Glutamatergic neuron (in vitro differentiated cells): ENCODE data around the gene CFAP68. TPM values are rescaled to one million over a fixed set of nuclear protein-coding genes. Genes with fewer than 3 reads are reported as not detected.

ENCODE experiments used
- DNase-seq: peaks from one replicate; pipeline ENCODE4 v3.0.0; 2022
- H3K27ac Mint-ChIP-seq: one replicate; pipeline ENCODE4 v1.8.0; 2020; ENCODE audit warnings: mild to moderate bottlenecking, mixed read lengths, inconsistent platforms; ENCODE audit not compliant: unreplicated experiment
- H3K27me3 Mint-ChIP-seq: one replicate; pipeline ENCODE4 v1.8.0; 2020; ENCODE audit warnings: mild to moderate bottlenecking, moderate library complexity, mixed read lengths, inconsistent platforms; ENCODE audit not compliant: unreplicated experiment
- H3K36me3 Mint-ChIP-seq: one replicate; pipeline ENCODE4 v1.8.0; 2020; ENCODE audit warnings: mild to moderate bottlenecking, mixed read lengths, inconsistent platforms; ENCODE audit not compliant: unreplicated experiment
- H3K4me1 Mint-ChIP-seq: one replicate; pipeline ENCODE4 v1.8.0; 2020; ENCODE audit warnings: mild to moderate bottlenecking, low read depth, mixed read lengths, inconsistent platforms; ENCODE audit not compliant: unreplicated experiment
- H3K4me3 Mint-ChIP-seq: one replicate; pipeline ENCODE4 v1.8.0; 2020; ENCODE audit warnings: mild to moderate bottlenecking, mixed read lengths, inconsistent platforms; ENCODE audit not compliant: unreplicated experiment
- H3K9me3 Mint-ChIP-seq: one replicate; pipeline ENCODE4 v1.8.0; 2020; ENCODE audit warnings: mild to moderate bottlenecking, moderate library complexity, mixed read lengths, inconsistent platforms; ENCODE audit not compliant: unreplicated experiment
- total RNA-seq: library from RNA; stranded (reverse); fragmentation: NEBNext Ultra II Directional; extraction: Animal tissue kit (Norgen Biotek cat#: 25700); gene quantifications from one replicate; pipeline ENCODE4 v1.2.1, GENCODE V29; 2021; ENCODE audit not compliant: unreplicated experiment
- TF ChIP-seq, protein P1 (sequence below): fragments of 200-600 bp; sonication (generic); IDR thresholded peaks from one replicate; pipeline ENCODE4 v1.5.0; 2021; ENCODE audit not compliant: partially characterized antibody, unreplicated experiment

CFAP68 gene
- total RNA-seq, 1 donor from 2014 or later, result 21.7 TPM

DNA sequence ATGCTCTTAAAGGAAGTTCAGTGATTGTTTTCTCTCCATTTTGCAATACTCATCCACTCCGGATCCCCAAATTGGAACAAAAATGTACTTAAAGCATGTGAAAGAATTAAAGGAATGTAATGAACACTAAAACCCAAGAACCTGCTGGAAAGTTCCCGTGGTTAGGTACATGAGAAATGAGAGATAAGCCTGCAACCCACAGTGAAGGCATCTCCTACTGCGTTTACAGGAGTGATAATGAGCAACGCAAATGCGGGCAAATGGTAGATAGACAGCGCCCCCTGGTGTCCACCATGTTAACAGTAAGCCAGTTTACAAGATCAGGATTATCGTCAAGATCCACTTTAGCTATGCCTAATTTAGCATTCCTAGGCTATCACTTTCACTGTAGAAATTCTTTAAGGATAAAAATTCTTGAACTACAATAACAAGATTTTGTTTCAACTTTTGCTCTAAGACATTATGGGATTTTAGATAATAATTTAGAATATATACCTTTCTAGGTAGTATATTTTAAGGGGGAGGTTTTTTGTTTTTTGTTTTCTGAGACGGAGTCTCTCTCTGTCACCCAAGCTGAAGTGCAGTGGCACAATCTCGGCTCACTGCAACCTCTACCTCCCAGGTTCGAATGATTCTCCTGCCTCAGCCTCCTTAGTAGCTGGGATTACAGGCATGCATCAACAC lies 37.8 kb upstream of the CFAP68 start:
- no peak overlapping the region for H3K4me3 Mint-ChIP-seq
- no peaks in the 10 kb centered on the region for H3K4me1 Mint-ChIP-seq
- TF ChIP-seq, protein P1, sequence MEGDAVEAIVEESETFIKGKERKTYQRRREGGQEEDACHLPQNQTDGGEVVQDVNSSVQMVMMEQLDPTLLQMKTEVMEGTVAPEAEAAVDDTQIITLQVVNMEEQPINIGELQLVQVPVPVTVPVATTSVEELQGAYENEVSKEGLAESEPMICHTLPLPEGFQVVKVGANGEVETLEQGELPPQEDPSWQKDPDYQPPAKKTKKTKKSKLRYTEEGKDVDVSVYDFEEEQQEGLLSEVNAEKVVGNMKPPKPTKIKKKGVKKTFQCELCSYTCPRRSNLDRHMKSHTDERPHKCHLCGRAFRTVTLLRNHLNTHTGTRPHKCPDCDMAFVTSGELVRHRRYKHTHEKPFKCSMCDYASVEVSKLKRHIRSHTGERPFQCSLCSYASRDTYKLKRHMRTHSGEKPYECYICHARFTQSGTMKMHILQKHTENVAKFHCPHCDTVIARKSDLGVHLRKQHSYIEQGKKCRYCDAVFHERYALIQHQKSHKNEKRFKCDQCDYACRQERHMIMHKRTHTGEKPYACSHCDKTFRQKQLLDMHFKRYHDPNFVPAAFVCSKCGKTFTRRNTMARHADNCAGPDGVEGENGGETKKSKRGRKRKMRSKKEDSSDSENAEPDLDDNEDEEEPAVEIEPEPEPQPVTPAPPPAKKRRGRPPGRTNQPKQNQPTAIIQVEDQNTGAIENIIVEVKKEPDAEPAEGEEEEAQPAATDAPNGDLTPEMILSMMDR, result peak; percentile 96
- peak; percentile 91 for DNase-seq
- H3K27ac Mint-ChIP-seq, result no peak overlapping the region
- no peaks in the 10 kb centered on the region for H3K9me3 Mint-ChIP-seq
- H3K27me3 Mint-ChIP-seq, result no peaks in the 10 kb centered on the region
- no peaks in the 10 kb centered on the region for H3K36me3 Mint-ChIP-seq

DNA sequence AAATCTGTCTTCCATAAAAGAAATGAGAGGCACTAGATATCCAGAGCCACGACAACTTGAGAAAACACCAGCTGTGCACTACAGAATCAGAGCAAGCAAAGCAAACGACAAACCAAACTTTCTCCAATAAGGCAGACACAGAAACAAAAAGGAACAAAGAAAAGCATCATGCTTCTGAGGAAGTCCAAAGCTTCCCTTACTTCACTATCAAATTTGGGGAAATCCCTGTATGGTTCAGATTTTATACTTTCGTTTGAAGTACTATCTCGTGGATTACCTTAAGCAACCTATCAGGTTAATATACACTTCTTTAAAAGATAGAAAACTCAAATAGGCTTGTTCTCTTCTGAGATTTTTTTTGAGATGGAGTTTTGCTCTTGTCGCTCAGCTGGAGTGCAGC lies 35.7 kb upstream of the CFAP68 start:
- no peak overlapping the region for H3K4me3 Mint-ChIP-seq
- no peaks in the 10 kb centered on the region for H3K36me3 Mint-ChIP-seq
- no peaks in the 10 kb centered on the region for H3K4me1 Mint-ChIP-seq
- TF ChIP-seq, protein P1, result no peak
- H3K27ac Mint-ChIP-seq, result no peak overlapping the region
- no peaks in the 10 kb centered on the region for H3K9me3 Mint-ChIP-seq
- H3K27me3 Mint-ChIP-seq, result no peaks in the 10 kb centered on the region
- no peak for DNase-seq

DNA sequence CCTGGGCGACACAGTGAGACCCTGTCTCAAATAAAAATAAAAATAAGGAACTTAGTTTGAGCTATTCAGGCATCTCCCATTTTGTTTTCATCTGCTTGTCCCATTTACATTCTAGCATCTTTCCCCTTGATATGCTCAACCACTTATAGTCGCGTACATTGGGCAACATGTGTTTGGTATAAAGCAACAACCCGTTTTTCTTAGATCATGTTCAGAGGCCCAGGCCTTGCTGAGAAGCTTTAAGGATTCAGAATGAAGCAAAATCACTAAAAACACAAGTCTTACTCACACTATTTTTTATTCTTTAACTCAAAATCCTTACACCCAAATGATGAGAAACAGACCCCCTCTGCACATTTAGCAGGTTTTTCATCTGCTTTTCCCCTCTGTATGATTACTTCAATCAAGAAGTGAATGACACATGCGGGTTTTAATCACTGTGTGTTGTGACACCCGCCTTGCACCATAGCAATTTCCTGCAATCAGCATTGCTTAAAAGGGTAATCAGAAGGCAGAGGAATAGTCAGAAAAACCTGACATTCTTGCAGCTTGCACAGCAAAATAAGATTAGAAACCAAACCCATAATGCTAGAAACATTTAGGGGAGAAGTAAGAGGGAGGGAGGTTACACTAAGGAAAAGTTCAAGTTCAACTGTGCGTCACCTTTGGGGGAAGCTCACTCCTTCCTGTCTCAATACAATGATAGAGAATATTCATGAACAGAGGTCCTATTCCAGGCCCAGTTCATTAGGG lies 33.9 kb upstream of the CFAP68 start:
- no peak overlapping the region for H3K4me3 Mint-ChIP-seq
- no peak for DNase-seq
- TF ChIP-seq, protein P1, result no peak
- H3K36me3 Mint-ChIP-seq, result no peaks in the 10 kb centered on the region
- no peaks in the 10 kb centered on the region for H3K9me3 Mint-ChIP-seq
- H3K27me3 Mint-ChIP-seq, result no peaks in the 10 kb centered on the region
- no peak overlapping the region for H3K27ac Mint-ChIP-seq
- no peaks in the 10 kb centered on the region for H3K4me1 Mint-ChIP-seq

DNA sequence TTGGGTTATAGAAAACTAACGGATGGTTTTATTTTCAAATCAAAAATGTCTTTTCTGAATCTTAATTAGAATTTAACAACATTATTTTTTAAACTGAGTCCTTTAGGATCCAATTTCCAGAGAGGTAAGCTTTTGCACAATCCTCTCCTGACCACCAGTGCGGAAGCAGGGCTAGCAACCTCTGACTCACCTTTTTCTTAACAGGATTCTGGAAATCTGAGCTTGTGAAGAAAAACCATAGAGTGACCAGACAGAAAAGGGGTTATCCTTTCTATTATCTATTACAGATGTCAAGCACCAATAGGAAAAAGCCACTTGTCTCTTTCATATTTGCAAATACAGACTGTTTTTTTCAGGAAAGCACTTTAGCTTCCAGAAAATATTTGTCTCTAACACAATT lies 33.3 kb upstream of the CFAP68 start:
- Mint-ChIP-seq H3K4me1 (no peaks in the 10 kb centered on the region), H3K27me3 (no peaks in the 10 kb centered on the region), H3K27ac (no peak overlapping the region), H3K36me3 (no peaks in the 10 kb centered on the region), H3K4me3 (no peak overlapping the region), H3K9me3 (no peaks in the 10 kb centered on the region)
- no peak for DNase-seq
- TF ChIP-seq, protein P1, result no peak

DNA sequence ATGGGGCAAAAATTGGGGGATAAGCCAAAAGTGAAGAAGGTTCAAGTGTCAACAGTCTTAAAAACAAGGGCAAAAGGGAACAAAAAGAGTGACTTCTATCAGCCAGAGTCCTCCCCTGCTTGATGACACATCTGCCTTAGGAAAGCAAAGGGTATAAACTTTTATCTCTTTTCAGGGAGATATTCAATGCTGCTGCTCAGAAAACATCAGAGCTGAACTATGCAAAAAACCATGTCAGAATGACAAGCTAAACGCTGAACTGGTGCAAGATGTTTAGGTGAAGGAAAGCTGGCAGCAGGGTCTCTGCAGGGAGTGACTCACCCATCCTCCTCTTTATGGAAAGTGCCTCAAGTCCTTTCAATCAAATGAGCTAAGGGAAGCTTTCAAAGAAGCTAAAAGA lies 32.7 kb upstream of the CFAP68 start:
- no peaks in the 10 kb centered on the region for H3K9me3 Mint-ChIP-seq
- no peaks in the 10 kb centered on the region for H3K4me1 Mint-ChIP-seq
- H3K27me3 Mint-ChIP-seq, result no peaks in the 10 kb centered on the region
- no peak overlapping the region for H3K27ac Mint-ChIP-seq
- no peak overlapping the region for H3K4me3 Mint-ChIP-seq
- DNase-seq, result no peak
- TF ChIP-seq, protein P1, result no peak
- H3K36me3 Mint-ChIP-seq, result no peaks in the 10 kb centered on the region
